Fibroblast of skin of abdomen (primary cell): ENCODE results near the gene ZNF383. TPM values are rescaled to one million over a fixed set of nuclear protein-coding genes. Genes with fewer than 3 reads are reported as not detected.
"Not testable (repeated sequence)": the region's sequence is repeated elsewhere in the genome, so short reads cannot be mapped to it uniquely, and the experiment has no call there.

Experiments used
- DNase-seq: peaks from one replicate; pipeline ENCODE4 v3.0.0-alpha.2; 2013
- polyA plus RNA-seq, 2 experiments: library from polyadenylated mRNA; unstranded; fragments of 120-200 nt; gene quantifications; one replicate each; pipeline ENCODE4 v1.2.1, GENCODE V29; 2013; ENCODE audit not compliant: insufficient read length in 2 of 2

ZNF383 gene
- 4.4 TPM for polyA plus RNA-seq (2013, experiment 1 of 2; ENCODE audit: insufficient read length)
- 3.7 TPM for polyA plus RNA-seq (2013, experiment 2 of 2; ENCODE audit: insufficient read length)

- peak; percentile 89 for DNase-seq
Observed at GRCh38 chr19:37217775-37218591, at the start of gene ZNF383. Gene ZNF383 (plus strand): TSS chr19:37218214. CDS start chr19:37230454, 12,240 bp downstream.

DNA sequence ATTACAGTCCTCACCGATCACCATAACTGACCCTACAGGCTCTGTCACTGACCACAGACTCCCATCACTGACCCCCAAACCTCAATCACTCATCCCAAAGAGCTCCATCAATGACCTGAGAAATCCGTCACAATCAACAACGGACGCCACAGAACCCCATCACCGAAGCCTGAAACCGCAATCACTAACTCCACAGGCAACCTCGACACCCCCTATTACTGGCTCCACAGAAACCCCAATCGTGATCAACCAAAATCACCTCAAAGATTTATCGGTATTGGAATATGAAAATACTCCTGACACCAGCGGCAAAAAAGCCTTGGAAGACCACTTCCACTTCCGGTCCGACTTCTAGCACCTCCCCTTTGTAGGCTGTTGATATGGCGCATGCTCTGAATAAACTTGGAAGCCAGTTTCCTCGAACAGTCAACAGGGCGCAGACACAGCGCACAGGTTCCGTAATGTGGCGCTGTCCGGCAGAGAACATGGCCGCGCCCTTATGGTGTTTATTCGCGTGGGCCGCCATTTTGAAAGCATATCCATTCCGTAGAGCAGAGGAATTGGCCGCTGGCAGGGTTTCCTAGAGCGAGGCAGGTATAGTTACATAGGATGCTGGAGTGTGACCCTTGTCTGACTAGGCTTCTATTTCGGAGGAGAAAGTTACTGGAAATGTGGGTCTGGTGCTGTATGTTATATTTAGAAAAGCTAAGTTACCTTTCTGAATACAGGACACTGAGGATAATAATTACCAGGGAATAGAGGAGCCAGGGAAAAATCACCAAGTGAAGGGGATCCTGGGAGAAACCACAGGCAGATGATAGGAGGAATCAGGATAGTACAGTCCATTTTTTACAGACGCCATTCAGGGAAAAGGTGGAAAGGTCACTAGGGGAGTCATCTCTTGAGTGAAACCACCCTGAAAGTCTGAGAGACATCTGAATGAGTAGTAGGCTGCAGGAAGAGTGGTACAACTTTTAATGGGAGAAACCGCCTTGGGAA lies 45.3 kb upstream of the ZNF383 start, which contains the start of gene ZNF585A:
TSS of gene ZNF585A (minus strand) at position 328 of the 999 bp plus-strand sequence. CDS start 2,785 bp downstream, outside the sequence.
- DNase-seq, result peak; percentile 97

GRCh38 chr19:37186071-37186470 lies 31.9 kb upstream of the ZNF383 start:
- not testable (repeated sequence) for DNase-seq

GRCh38 chr19:37195248-37195647 lies 22.8 kb upstream of the ZNF383 start:
- DNase-seq, result not testable (repeated sequence)

- not testable (repeated sequence) for DNase-seq
Observed at GRCh38 chr19:37197115-37197514, 20.9 kb upstream of the ZNF383 start.

DNA sequence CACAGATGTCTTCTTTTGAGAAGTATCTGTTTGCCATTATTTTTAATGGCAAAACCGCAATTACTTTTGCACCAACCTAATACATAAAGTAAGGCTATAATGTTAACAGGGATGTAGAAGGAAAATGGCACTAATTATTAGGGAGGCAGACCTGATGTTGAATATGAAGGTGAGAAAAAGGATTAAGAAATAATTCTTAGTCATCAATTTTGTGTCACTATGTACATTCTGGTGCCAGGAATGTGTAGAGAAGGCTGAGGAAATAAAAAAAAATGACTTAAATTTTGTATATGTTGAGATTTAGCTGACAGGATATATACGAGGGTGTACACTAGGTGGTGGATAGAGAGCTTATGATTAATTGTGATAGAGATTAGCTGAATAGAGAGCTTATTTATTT lies 20.2 kb upstream of the ZNF383 start:
- DNase-seq, result no peak

- no peak for DNase-seq
Observed at GRCh38 chr19:37217480-37217774, 587 bp upstream of the ZNF383 start.

DNA sequence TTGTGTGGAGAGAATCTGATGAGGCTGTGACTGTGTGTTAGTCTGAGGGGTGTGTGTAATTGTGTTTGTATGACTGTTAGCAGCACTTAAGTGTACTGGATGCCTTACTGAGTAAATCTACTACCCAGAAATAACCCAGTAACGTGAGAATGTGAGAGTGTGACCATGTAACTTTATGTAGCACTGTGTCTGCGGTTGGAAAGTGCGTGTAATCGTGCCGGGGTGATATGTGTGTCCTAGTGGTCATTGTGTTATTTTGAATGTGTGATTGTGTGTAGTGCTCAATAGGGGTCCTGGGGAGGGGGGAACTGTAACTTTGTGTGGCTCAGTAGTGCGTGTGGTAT lies 550 bp downstream of the ZNF383 start:
- DNase-seq, result peak; percentile 2

- no peak for DNase-seq
Observed at GRCh38 chr19:37220383-37220782, 2.4 kb downstream of the ZNF383 start.

- DNase-seq, result no peak
Observed at GRCh38 chr19:37221136-37221535, 3.1 kb downstream of the ZNF383 start.

GRCh38 chr19:37226248-37226647 lies 8.2 kb downstream of the ZNF383 start:
- DNase-seq, result no peak

DNA sequence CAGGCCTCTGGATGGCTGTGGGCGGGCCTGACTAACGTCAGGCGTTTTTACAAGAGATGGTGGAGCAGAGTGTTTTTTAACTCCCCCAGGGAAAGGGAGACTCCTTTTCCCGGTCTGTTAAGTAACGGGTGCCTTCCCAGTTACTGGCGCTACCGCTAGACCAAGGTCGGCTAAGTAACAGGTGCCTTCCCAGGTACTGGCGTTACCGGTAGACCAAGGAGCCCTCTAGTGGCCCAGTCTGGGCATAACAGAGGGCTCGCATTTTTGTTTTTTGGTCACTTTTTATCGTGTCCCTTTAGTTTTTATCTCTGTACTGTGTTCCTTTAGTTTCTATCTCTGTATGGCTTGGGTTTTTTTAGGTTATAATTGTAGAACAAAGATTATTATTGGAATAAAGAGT lies 10.0 kb downstream of the ZNF383 start:
- no peak for DNase-seq

DNA sequence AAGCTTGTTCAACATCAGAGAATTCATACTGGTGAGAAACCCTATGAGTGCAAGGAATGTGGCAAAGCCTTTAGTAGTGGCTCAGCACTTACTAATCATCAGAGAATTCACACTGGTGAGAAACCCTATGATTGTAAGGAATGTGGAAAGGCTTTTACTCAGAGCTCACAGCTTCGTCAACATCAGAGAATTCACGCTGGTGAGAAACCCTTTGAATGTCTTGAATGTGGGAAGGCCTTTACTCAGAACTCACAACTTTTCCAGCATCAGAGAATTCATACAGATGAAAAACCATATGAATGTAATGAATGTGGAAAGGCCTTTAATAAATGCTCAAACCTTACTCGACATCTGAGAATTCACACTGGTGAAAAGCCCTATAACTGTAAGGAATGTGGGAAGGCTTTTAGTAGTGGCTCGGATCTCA lies 25.2 kb downstream of the ZNF383 start:
- DNase-seq, result no peak

GRCh38 chr19:37251308-37252229 lies 33.6 kb downstream of the ZNF383 start:
- peak; percentile 91 for DNase-seq

DNA sequence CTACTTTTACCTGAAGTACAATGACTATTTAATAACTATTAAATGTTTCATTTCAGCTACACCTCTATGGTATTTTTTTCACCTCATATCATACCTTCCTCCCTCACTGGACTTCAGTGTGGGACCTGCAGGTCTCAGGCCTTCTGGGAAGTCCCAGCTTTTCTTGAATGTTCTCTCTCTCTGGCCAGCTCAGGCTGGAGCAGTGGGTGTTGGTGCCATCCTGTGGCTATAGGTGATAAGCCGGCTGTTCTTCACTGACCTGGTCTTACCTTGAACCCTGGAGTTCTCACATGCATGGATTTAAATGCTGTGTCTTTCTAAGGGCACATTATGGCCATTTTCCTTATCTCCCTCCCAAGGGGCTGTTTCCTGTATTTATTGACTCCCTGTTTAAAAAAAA lies 45.0 kb downstream of the ZNF383 start:
- DNase-seq, result not testable (repeated sequence)

DNA sequence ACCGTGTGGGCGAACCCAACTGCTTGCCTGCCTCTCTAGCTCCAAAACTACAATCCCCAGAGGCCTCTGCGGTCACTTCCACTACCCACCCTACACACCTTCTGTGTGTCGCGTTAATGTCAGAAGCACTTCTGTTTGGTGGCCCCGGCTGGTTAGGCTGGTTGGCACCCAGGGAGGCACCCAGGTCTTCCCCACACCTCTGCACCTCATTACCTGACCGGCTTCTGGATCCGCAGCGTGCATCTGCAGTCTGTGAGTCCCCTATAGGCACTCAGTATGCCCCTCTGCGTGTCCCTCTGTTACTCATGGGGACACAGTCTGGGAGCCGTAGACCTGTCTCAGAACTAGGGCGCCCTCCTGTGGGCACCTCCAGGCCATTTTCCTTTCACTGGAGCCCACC lies 49.0 kb downstream of the ZNF383 start:
- DNase-seq, result not testable (repeated sequence)

DNA sequence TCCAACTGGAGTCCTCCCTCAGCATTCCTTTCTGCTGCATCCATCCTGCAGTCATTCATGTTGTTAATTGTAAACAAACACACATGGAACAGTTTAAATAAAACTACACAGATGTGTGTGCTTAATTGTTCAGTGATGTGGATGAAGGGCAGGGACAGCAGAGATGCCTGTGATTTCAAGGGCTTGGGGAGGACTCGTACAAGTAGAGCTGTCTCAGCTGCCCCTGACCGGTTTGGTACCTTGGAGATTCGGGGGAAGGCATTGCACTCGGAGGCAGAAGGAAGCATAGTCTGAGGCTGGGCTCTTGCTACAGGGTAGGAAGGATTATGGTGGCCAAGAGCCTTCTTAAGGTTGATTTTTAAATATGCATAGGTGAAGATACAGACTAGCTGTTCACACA lies 49.7 kb downstream of the ZNF383 start:
- DNase-seq, result not testable (repeated sequence)

DNA sequence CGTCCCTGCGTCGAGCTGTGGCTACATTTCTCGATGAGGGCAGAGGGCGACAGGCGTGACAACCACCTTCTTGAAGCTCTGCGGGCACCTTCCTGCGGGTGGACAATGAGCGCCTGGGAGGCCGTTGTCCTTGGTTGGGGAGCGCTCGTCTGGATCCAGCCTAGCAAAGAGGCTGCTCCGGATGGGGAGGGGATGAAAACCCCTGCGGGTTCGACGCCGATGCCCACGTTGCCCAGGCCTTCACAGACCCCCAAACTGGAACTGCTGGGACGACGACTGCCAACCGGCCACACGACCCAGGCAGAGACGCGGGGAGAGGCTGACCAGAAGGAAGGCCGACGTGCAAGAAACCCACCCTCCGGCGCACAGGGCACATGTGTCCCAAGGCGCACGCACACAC lies 62.6 kb downstream of the ZNF383 start:
- not testable (repeated sequence) for DNase-seq

- not testable (repeated sequence) for DNase-seq
Observed at GRCh38 chr19:37284020-37284419, 66.0 kb downstream of the ZNF383 start.

DNA sequence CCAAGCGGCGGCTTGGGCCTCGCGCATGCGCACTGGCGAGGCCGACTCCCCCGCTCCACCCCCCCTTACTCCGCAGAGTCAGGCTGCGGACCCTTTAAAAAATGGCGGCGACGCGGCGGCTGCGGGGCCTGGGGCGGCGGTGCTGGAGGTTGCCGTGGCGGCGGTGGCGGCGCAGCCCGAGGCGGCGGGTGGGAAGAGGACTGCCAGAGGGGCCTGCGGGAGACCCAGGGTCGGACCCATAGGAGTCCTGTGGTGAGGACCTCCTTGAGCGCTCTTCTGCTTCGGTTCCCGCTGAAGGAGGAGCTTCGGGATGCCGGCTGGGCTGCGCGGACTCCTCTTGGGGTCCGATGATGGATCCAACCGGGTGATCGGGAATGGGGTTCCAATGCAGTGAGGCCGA lies 71.2 kb downstream of the ZNF383 start:
- DNase-seq, result not testable (repeated sequence)

DNA sequence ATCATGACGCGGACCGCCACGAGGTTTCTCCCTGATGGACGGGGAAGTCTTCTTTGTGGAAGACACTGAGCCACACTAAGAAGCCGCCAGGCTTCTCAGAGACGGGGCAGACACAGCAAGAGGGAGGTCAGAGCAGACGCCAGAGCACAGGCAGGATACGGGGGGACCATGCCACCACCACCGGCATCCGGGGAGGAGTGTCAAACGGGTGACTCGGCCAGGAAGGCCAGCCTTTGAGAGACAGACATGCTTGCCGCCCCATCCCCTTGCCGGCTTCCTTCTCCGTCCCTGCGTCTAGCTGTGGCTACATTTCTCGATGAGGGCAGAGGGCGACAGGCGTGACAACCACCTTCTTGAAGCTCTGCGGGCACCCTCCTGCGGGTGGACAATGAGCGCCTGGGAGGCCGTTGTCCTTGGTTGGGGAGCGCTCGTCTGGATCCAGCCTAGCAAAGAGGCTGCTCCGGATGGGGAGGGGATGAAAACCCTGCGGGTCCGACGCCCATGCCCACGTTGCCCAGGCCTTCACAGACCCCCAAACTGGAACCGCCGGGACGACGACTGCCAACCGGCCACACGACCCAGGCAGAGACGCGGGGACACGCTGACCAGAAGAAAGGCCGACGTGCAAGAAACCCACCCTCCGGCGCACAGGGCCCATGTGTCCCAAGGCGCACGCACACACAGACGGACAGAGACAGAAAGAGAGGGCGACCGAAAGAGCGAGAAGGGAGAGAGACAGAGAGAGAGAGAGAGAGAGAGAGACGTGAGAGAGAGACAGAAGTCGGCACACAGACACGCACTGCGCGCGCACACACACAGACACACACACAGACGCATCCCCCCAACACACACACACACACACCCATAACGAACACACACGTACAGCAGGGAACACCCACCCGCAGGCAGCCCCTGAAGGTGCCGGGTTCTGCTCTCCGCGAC lies 75.3 kb downstream of the ZNF383 start:
- DNase-seq, result not testable (repeated sequence)
